ENCODE measurements around the gene IGSF9B. TPM values are rescaled to one million over a fixed set of nuclear protein-coding genes. Genes with fewer than 3 reads are reported as not detected.

IGSF9B gene
- total RNA-seq, 1 experiment from 2014 or later: 10.1 TPM

DNA sequence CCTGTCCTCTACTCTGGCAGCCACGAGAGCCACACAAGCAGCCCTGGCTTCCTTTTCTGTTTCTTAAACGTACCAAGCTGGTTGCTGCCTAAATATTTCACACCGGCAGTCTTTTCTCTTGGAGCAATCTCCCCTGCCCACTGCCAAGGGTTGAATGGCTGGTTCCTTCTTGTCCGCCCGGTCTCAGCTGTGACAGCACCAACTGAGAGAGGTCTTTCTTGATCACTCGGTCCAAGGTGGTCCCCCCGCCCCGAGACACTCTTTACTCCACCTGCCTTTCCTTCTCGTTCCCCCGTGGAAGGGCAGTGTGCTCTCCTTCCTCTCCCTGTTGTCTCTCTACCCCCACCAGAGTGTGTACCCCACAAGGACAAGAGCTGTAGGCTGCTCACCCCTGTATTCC, 33.7 kb upstream of the IGSF9B start:
- Histone ChIP-seq H3K4me1 (ENCODE audit: insufficient read depth, low read length, poor library complexity, severe bottlenecking) (peaks cover 15% of the 10 kb centered on the region), H3K4me3 (ENCODE audit: low read depth, low read length, poor library complexity, severe bottlenecking) (no peak overlapping the region), H3K27me3 (replicated peaks; ENCODE audit: insufficient read depth, low read depth, low read length, poor library complexity) (no peaks in the 10 kb centered on the region), H3K36me3 (ENCODE audit: insufficient read depth, low read length, poor library complexity, severe bottlenecking) (no peaks in the 10 kb centered on the region), H3K27ac (ENCODE audit: low read depth, low read length, poor library complexity, severe bottlenecking) (no peak overlapping the region), H3K9me3 (ENCODE audit: low read depth, low read length, poor library complexity, severe bottlenecking) (no peaks in the 10 kb centered on the region)
- no peak for TF ChIP-seq EZH2 (IDR thresholded peaks at IDR 0.05; ENCODE audit: borderline replicate concordance, low read depth, low read length, poor library complexity, severe bottlenecking)
- TF ChIP-seq, protein P1, sequence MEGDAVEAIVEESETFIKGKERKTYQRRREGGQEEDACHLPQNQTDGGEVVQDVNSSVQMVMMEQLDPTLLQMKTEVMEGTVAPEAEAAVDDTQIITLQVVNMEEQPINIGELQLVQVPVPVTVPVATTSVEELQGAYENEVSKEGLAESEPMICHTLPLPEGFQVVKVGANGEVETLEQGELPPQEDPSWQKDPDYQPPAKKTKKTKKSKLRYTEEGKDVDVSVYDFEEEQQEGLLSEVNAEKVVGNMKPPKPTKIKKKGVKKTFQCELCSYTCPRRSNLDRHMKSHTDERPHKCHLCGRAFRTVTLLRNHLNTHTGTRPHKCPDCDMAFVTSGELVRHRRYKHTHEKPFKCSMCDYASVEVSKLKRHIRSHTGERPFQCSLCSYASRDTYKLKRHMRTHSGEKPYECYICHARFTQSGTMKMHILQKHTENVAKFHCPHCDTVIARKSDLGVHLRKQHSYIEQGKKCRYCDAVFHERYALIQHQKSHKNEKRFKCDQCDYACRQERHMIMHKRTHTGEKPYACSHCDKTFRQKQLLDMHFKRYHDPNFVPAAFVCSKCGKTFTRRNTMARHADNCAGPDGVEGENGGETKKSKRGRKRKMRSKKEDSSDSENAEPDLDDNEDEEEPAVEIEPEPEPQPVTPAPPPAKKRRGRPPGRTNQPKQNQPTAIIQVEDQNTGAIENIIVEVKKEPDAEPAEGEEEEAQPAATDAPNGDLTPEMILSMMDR (conservative IDR thresholded peaks at IDR 0.05; ENCODE audit: low read depth, low read length): no peak
- POLR2A ChIA-PET (ENCODE audit: low non-redundant PET): no interaction called here
- no peak for DNase-seq (ENCODE audit: low spot score)
- BruUV-seq (replicated peaks): no TSS peak
- intact Hi-C loops (cut with micrococcal nuclease; ENCODE audit: unreplicated experiment): no loop called here
- CTCF ChIA-PET: no interaction called here

DNA sequence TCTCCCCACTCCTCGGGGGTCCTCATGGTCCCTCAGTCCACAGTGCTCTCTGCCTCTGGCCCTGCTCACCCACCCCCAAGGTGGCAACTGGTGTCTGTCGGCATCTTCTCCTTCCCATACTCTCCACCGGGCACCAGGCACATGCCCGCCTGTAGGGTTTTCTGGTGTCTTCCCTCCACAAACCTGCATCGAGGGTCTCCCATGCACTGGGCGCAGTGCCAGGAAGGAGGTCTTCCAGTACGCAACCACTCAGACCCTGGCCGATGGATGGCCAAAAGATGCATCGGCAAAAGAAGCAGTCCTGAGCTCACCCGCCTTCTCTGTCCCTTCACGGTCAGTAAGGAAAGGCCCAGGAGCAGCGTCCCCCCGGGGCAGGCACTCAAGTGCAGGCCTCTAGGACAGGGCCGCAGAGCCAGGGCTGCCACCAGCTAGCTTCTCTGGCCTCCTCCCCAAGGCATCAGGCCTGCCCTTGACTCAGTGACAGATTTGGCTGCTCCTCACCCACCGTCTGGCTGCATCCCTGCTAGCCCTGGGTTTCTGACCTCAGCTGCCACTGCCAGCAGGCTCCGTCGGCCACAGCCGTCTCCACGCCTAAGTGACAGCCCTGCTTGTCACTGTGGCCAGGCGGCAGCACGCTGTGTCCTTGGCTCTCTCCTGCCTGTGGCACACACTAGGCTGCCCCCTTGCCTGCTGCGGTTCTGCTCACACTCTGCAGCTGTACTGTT, 32.1 kb upstream of the IGSF9B start:
- Histone ChIP-seq H3K27me3 (replicated peaks; ENCODE audit: insufficient read depth, low read depth, low read length, poor library complexity) (no peaks in the 10 kb centered on the region), H3K36me3 (ENCODE audit: insufficient read depth, low read length, poor library complexity, severe bottlenecking) (no peaks in the 10 kb centered on the region), H3K9me3 (ENCODE audit: low read depth, low read length, poor library complexity, severe bottlenecking) (no peaks in the 10 kb centered on the region), H3K4me1 (ENCODE audit: insufficient read depth, low read length, poor library complexity, severe bottlenecking) (peaks cover 15% of the 10 kb centered on the region), H3K27ac (ENCODE audit: low read depth, low read length, poor library complexity, severe bottlenecking) (no peak overlapping the region), H3K4me3 (ENCODE audit: low read depth, low read length, poor library complexity, severe bottlenecking) (no peak overlapping the region)
- CTCF ChIA-PET: no interaction called here
- DNase-seq (ENCODE audit: low spot score): no peak
- no TSS peak for BruUV-seq (replicated peaks)
- no peak for TF ChIP-seq EZH2 (IDR thresholded peaks at IDR 0.05; ENCODE audit: borderline replicate concordance, low read depth, low read length, poor library complexity, severe bottlenecking)
- TF ChIP-seq, protein P1 (conservative IDR thresholded peaks at IDR 0.05; ENCODE audit: low read depth, low read length): no peak
- POLR2A ChIA-PET (ENCODE audit: low non-redundant PET): no interaction called here
- intact Hi-C loops (cut with micrococcal nuclease; ENCODE audit: unreplicated experiment): no loop called here

DNA sequence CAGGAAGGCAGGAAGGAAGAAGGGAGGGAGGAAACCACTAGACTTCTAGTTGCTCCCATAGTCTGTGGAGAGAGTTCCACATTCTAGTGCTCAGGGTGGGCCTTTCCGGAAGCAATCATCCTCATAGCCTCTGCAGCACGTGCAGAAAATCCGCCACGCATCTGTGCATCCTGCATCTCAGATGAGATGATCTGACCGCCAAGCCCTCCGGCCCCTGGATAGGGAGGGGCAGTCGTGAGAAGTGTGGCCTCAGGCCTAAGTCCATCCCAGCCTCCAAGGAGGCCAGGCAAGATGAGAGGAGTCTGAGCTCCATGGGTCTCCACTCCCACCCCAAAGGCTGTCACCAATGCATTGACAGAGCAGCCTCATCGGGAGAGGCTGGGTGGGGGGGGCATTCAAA, 30.4 kb upstream of the IGSF9B start:
- ChIA-PET POLR2A (ENCODE audit: low non-redundant PET) (no interaction called here), CTCF (no interaction called here)

More for the DNA sequence above, 30.4 kb upstream of the IGSF9B start:
- no peak for DNase-seq (ENCODE audit: low spot score)
- BruUV-seq (replicated peaks): no TSS peak
- TF ChIP-seq, protein P1 (conservative IDR thresholded peaks at IDR 0.05; ENCODE audit: low read depth, low read length): no peak
- no peak for TF ChIP-seq EZH2 (IDR thresholded peaks at IDR 0.05; ENCODE audit: borderline replicate concordance, low read depth, low read length, poor library complexity, severe bottlenecking)
- H3K27me3 ChIP-seq (replicated peaks; ENCODE audit: insufficient read depth, low read depth, low read length, poor library complexity): no peaks in the 10 kb centered on the region
- no peak overlapping the region for H3K4me3 ChIP-seq (ENCODE audit: low read depth, low read length, poor library complexity, severe bottlenecking)
- H3K27ac ChIP-seq (ENCODE audit: low read depth, low read length, poor library complexity, severe bottlenecking): no peak overlapping the region
- peaks cover 15% of the 10 kb centered on the region for H3K4me1 ChIP-seq (ENCODE audit: insufficient read depth, low read length, poor library complexity, severe bottlenecking)
- no peaks in the 10 kb centered on the region for H3K9me3 ChIP-seq (ENCODE audit: low read depth, low read length, poor library complexity, severe bottlenecking)
- intact Hi-C loops (cut with micrococcal nuclease; ENCODE audit: unreplicated experiment): no loop called here
- H3K36me3 ChIP-seq (ENCODE audit: insufficient read depth, low read length, poor library complexity, severe bottlenecking): no peaks in the 10 kb centered on the region
